ENCODE measurements around the gene SEMA3B. TPM values are rescaled to one million over a fixed set of nuclear protein-coding genes. Genes with fewer than 3 reads are reported as not detected.
"Not testable (repeated sequence)": the region's sequence is repeated elsewhere in the genome, so short reads cannot be mapped to it uniquely, and the experiment has no call there.

The SEMA3B gene
- total and polyA plus RNA-seq, 7 experiments from 2014 or later = 0.73 to 3.7 (median 1.4) TPM; not detected in 2

GRCh38 chr3:50278123-50278879 is 9.4 kb downstream of the SEMA3B start:
- Histone ChIP-seq H3K27me3 (ENCODE audit: control insufficient read depth in 2 of 2, insufficient read depth in 2 of 2, low read length in 2 of 2) (peaks cover 12 to 21% of the 10 kb centered on the region in 2 donors), H3K9me3 (ENCODE audit: control insufficient read depth in 2 of 3, low read length in 3 of 3) (no peaks in the 10 kb centered on the region), H3K36me3 (ENCODE audit: control insufficient read depth in 2 of 3, insufficient read depth in 3 of 3, low read length in 3 of 3) (no peaks in the 10 kb centered on the region), H3K4me1 (ENCODE audit: control insufficient read depth in 2 of 2, insufficient read depth in 2 of 2, low read length in 2 of 2) (peaks cover 5 to 17% of the 10 kb centered on the region in 2 donors), H3K4me3 (ENCODE audit: low read length) (no peak overlapping the region), H3K27ac (ENCODE audit: low read depth, low read length) (no peak overlapping the region)
- CTCF ChIA-PET = interaction anchor here (0.6 to 1.7 kb wide), 3 partner anchors 17 to 323 kb away, joined by 3 to 7 read pairs (median 4); no protein-coding TSS in a partner anchor
- no peak overlapping the region for H3K4me3 Mint-ChIP-seq
- peaks cover 15 to 21% (median 17%) of the 10 kb centered on the region in 7 donors for H3K4me1 Mint-ChIP-seq
- ATAC-seq = no peak
- POLR2A ChIA-PET = interaction anchor here (1.5 kb wide), 1 partner anchor 19 kb away, joined by 3 read pairs; no protein-coding TSS in a partner anchor
- no peaks in the 10 kb centered on the region for H3K36me3 Mint-ChIP-seq
- H3K27me3 Mint-ChIP-seq = peaks cover 18 to 41% (median 24%) of the 10 kb centered on the region in 5 donors
- H3K27ac Mint-ChIP-seq = no peak overlapping the region
- no peak for DNase-seq
- intact Hi-C loops (cut with micrococcal nuclease) = no loop called here
- H3K9me3 Mint-ChIP-seq = peaks cover 0 to 2% (median 0%) of the 10 kb centered on the region in 11 donors

- Mint-ChIP-seq H3K36me3 (no peaks in the 10 kb centered on the region), H3K4me3 (no peak within 1 kb of the TSS)
- CTCF ChIA-PET = interaction anchor here (1.1 kb wide), 1 partner anchor 18 kb away, joined by 4 read pairs; no protein-coding TSS in a partner anchor
Observed at GRCh38 chr3:50278880-50279224, 9.9 kb downstream of the SEMA3B start, which contains the start of gene LSMEM2. TSS of gene LSMEM2 (plus strand) at chr3:50279087. CDS start at chr3:50279114, 27 bp downstream.

GRCh38 chr3:50279255-50280016 is 10.5 kb downstream of the SEMA3B start:
- DNase-seq = no peak
- intact Hi-C loops (cut with micrococcal nuclease) = no loop called here
- Histone ChIP-seq H3K27ac (ENCODE audit: low read depth, low read length) (no peak overlapping the region), H3K27me3 (ENCODE audit: control insufficient read depth in 2 of 2, insufficient read depth in 2 of 2, low read length in 2 of 2) (peaks cover 9 to 14% of the 10 kb centered on the region in 2 donors), H3K4me1 (ENCODE audit: control insufficient read depth in 2 of 2, insufficient read depth in 2 of 2, low read length in 2 of 2) (peaks cover under 1 to 9% of the 10 kb centered on the region in 2 donors), H3K4me3 (ENCODE audit: low read length) (no peak overlapping the region), H3K36me3 (ENCODE audit: control insufficient read depth in 2 of 3, insufficient read depth in 3 of 3, low read length in 3 of 3) (no peaks in the 10 kb centered on the region), H3K9me3 (ENCODE audit: control insufficient read depth in 2 of 3, low read length in 3 of 3) (no peaks in the 10 kb centered on the region)
- Mint-ChIP-seq H3K36me3 (no peaks in the 10 kb centered on the region), H3K27me3 (peaks cover 12 to 36% (median 18%) of the 10 kb centered on the region in 5 donors), H3K9me3 (peaks cover 0 to 2% (median 0%) of the 10 kb centered on the region in 11 donors), H3K27ac (no peak overlapping the region), H3K4me3 (no peak overlapping the region), H3K4me1 (peaks cover 10 to 14% (median 12%) of the 10 kb centered on the region in 7 donors)
- CTCF ChIA-PET = interaction anchor here (0.6 kb wide), 1 partner anchor 639 kb away, joined by 3 read pairs; no protein-coding TSS in a partner anchor
- no peak for ATAC-seq
- POLR2A ChIA-PET = interaction anchor here (1.5 kb wide), 1 partner anchor 18 kb away, joined by 3 read pairs; no protein-coding TSS in a partner anchor

More at GRCh38 chr3:50278880-50279224, 9.9 kb downstream of the SEMA3B start, which contains the start of gene LSMEM2:
- peaks cover 0 to 2% (median 0%) of the 10 kb centered on the region in 11 donors for H3K9me3 Mint-ChIP-seq
- intact Hi-C loops (cut with micrococcal nuclease) = no loop called here
- Histone ChIP-seq H3K4me3 (ENCODE audit: low read length) (no peak within 1 kb of the TSS), H3K36me3 (ENCODE audit: control insufficient read depth in 2 of 3, insufficient read depth in 3 of 3, low read length in 3 of 3) (no peaks in the 10 kb centered on the region), H3K27ac (ENCODE audit: low read depth, low read length) (no peak within 1 kb of the TSS), H3K27me3 (ENCODE audit: control insufficient read depth in 2 of 2, insufficient read depth in 2 of 2, low read length in 2 of 2) (peaks cover 12 to 19% of the 10 kb centered on the region in 2 donors), H3K4me1 (ENCODE audit: control insufficient read depth in 2 of 2, insufficient read depth in 2 of 2, low read length in 2 of 2) (peaks cover 5 to 15% of the 10 kb centered on the region in 2 donors), H3K9me3 (ENCODE audit: control insufficient read depth in 2 of 3, low read length in 3 of 3) (no peaks in the 10 kb centered on the region)
- POLR2A ChIA-PET = interaction anchor here (1.5 kb wide), 1 partner anchor 18 kb away, joined by 3 read pairs; no protein-coding TSS in a partner anchor
- no peak within 1 kb of the TSS for H3K27ac Mint-ChIP-seq
- DNase-seq = no peak
- peaks cover 18 to 41% (median 23%) of the 10 kb centered on the region in 5 donors for H3K27me3 Mint-ChIP-seq
- no peak for ATAC-seq
- H3K4me1 Mint-ChIP-seq = peaks cover 14 to 20% (median 17%) of the 10 kb centered on the region in 7 donors

GRCh38 chr3:50284121-50284520 is 15.2 kb downstream of the SEMA3B start:
- H3K4me3 Mint-ChIP-seq; H3K27ac Mint-ChIP-seq; DNase-seq; intact Hi-C loops (cut with micrococcal nuclease); H3K36me3 Mint-ChIP-seq; H3K27me3 ChIP-seq (ENCODE audit: control insufficient read depth in 2 of 2, insufficient read depth in 2 of 2, low read length in 2 of 2); H3K4me3 ChIP-seq (ENCODE audit: low read length); H3K9me3 Mint-ChIP-seq; H3K9me3 ChIP-seq (ENCODE audit: control insufficient read depth in 2 of 3, low read length in 3 of 3); H3K27me3 Mint-ChIP-seq; H3K27ac ChIP-seq (ENCODE audit: low read depth, low read length); H3K4me1 ChIP-seq (ENCODE audit: control insufficient read depth in 2 of 2, insufficient read depth in 2 of 2, low read length in 2 of 2); H3K4me1 Mint-ChIP-seq; ATAC-seq: not testable (repeated sequence)
- ChIA-PET POLR2A (interaction anchor here (0.6 to 0.9 kb wide), 2 partner anchors 14 to 763 kb away, joined by 3 read pairs; no protein-coding TSS in a partner anchor), CTCF (interaction anchor here (0.7 to 1.4 kb wide), 2 partner anchors 57 to 65 kb away, joined by 3 read pairs; no protein-coding TSS in a partner anchor)
- peaks cover 0 to 29% (median 4%) of the 10 kb centered on the region in 3 experiments for H3K36me3 ChIP-seq (ENCODE audit: control insufficient read depth in 2 of 3, insufficient read depth in 3 of 3, low read length in 3 of 3)

- no peak overlapping the region for H3K4me3 ChIP-seq (ENCODE audit: low read length)
- H3K36me3 ChIP-seq (ENCODE audit: control insufficient read depth in 2 of 3, insufficient read depth in 3 of 3, low read length in 3 of 3) = peaks cover 0 to 44% (median 9%) of the 10 kb centered on the region in 3 experiments
- peak overlapping the region in 2 of 9 donors; percentile 54 to 84 for H3K27ac Mint-ChIP-seq
- no peaks in the 10 kb centered on the region for H3K9me3 Mint-ChIP-seq
- H3K4me1 ChIP-seq (ENCODE audit: control insufficient read depth in 2 of 2, insufficient read depth in 2 of 2, low read length in 2 of 2) = peaks cover 5 to 9% of the 10 kb centered on the region in 2 donors
- ATAC-seq (no peak), DNase-seq (no peak)
- intact Hi-C loops (cut with micrococcal nuclease) = no loop called here
- H3K27me3 ChIP-seq (ENCODE audit: control insufficient read depth in 2 of 2, insufficient read depth in 2 of 2, low read length in 2 of 2) = no peaks in the 10 kb centered on the region
- ChIA-PET CTCF (no interaction called here), POLR2A (no interaction called here)
- H3K27me3 Mint-ChIP-seq = no peaks in the 10 kb centered on the region
- no peak overlapping the region for H3K27ac ChIP-seq (ENCODE audit: low read depth, low read length)
- H3K4me3 Mint-ChIP-seq = no peak overlapping the region
- H3K4me1 Mint-ChIP-seq = peaks cover 6 to 11% (median 7%) of the 10 kb centered on the region in 7 donors
- no peaks in the 10 kb centered on the region for H3K9me3 ChIP-seq (ENCODE audit: control insufficient read depth in 2 of 3, low read length in 3 of 3)
- peaks cover 0 to 9% (median 1%) of the 10 kb centered on the region in 5 donors for H3K36me3 Mint-ChIP-seq
Observed at GRCh38 chr3:50286322-50287227, 17.6 kb downstream of the SEMA3B start.
